ENCODE measurements around the gene UBAC2.

GRCh38 chr13:99386495-99386894 is 185.8 kb downstream of the UBAC2 start:
- no peak for TF ChIP-seq POLR2A (IDR thresholded peaks at IDR 0.05)
- no peak for TF ChIP-seq CTCF (IDR thresholded peaks at IDR 0.05 in 4 of 5, conservative IDR thresholded peaks at IDR 0.05 in 1 of 5)
